IMR-90 (cell line): ENCODE data around the gene ZNF670.

ENCODE experiments used
- BHLHE40 ChIP-seq: fragments of 150-350 bp; IDR thresholded peaks from 2 replicates; pipeline ENCODE4 v1.6.1; 2016; ENCODE audit warnings: mild to moderate bottlenecking, low read depth, low read length
- CEBPB ChIP-seq: IDR thresholded peaks from 2 replicates; pipeline ENCODE4 v1.6.1; 2012; ENCODE audit warnings: low read depth, low read length, improper control_type of control experiment
- CTCF ChIP-seq: conservative IDR thresholded peaks from 2 replicates; pipeline ENCODE4 v1.5.1; 2012; ENCODE audit warnings: mild to moderate bottlenecking, low read depth, low read length, improper control_type of control experiment
- MAFK ChIP-seq: IDR thresholded peaks from 2 replicates; pipeline ENCODE4 v1.6.1; 2012; ENCODE audit warnings: low read depth, low read length, improper control_type of control experiment
- MAZ ChIP-seq: IDR thresholded peaks from 2 replicates; pipeline ENCODE4 v1.6.1; 2012; ENCODE audit warnings: low read depth, mild to moderate bottlenecking, low read length, improper control_type of control experiment, moderate library complexity, borderline replicate concordance
- MXI1 ChIP-seq: IDR thresholded peaks from 2 replicates; pipeline ENCODE4 v1.6.1; 2012; ENCODE audit warnings: low read depth, mild to moderate bottlenecking, low read length, moderate library complexity, borderline replicate concordance
- NFE2L2 ChIP-seq: fragments of 150-350 bp; IDR thresholded peaks from 2 replicates; pipeline ENCODE4 v1.6.1; 2016; ENCODE audit warnings: low read depth, mild to moderate bottlenecking, low read length
- POLR2A ChIP-seq: IDR thresholded peaks from 2 replicates; pipeline ENCODE4 v1.6.1; 2012; ENCODE audit warnings: mild to moderate bottlenecking, low read depth, low read length
- RFX5 ChIP-seq: IDR thresholded peaks from 2 replicates; pipeline ENCODE4 v1.8.0; 2012; ENCODE audit warnings: low read depth, mild to moderate bottlenecking, low read length, moderate library complexity
- SMC3 ChIP-seq: fragments of 150-350 bp; IDR thresholded peaks from 2 replicates; pipeline ENCODE4 v1.6.1; 2016; ENCODE audit warnings: low read depth, mild to moderate bottlenecking, antibody characterized with exemption, low read length, moderate library complexity

GRCh38 chr1:247087256-247087655 is 8.6 kb upstream of the ZNF670 start:
- no peak for TF ChIP-seq CTCF
- TF ChIP-seq POLR2A = no peak
- TF ChIP-seq CEBPB = no peak
- no peak for TF ChIP-seq MAFK
- TF ChIP-seq MXI1 = no peak
- no peak for TF ChIP-seq SMC3
- no peak for TF ChIP-seq RFX5
- no peak for TF ChIP-seq NFE2L2
- no peak for TF ChIP-seq BHLHE40
- TF ChIP-seq MAZ = no peak
